H1 (cell line): ENCODE measurements around the gene CEP68. TPM values are rescaled to one million over a fixed set of nuclear protein-coding genes. Genes with fewer than 3 reads are reported as not detected.

Experiments
- CTCF ChIA-PET: fragments of 300-600 bp; sonication (Branson Sonifier 250); formaldehyde crosslinking; loops from one replicate; lab custom pipeline; 2021; ENCODE audit not compliant: partially characterized antibody; lab: Charles Lee
- POLR2A ChIA-PET: fragments of 300-600 bp; sonication (Branson Sonifier 250); formaldehyde crosslinking; loops from one replicate; lab custom pipeline; 2021; ENCODE audit warnings: inconsistent platforms; ENCODE audit not compliant: partially characterized antibody; lab: Charles Lee
- DNase-seq, 2 experiments: peaks; one replicate each; pipeline versions ENCODE4 v3.0.0 to v3.0.0-alpha.2; 2010 to 2022; ENCODE audit warnings: low spot score in 2 of 2, low read depth in 1 of 2, mixed read lengths in 1 of 2
- FAIRE-seq: peaks from 2 replicates; lab custom pipeline; 2011; peaks lifted over from hg19 to GRCh38; lab: Jason Lieb, UNC
- H2AFZ ChIP-seq: 2 replicates; pipeline ENCODE4 v1.8.1; 2012; ENCODE audit warnings: low read length, inconsistent platforms
- H2AK5ac ChIP-seq: 2 replicates; pipeline ENCODE4 v1.6.1; 2013; ENCODE audit warnings: low read depth, low read length
- H2BK120ac ChIP-seq: replicated peaks from 2 replicates; pipeline ENCODE3; 2013; ENCODE audit warnings: low read depth, low read length, inconsistent platforms
- H2BK12ac ChIP-seq: 2 replicates; pipeline ENCODE4 v1.6.1; 2013; ENCODE audit warnings: low read depth, low read length
- H2BK15ac ChIP-seq: 2 replicates; pipeline ENCODE4 v1.6.1; 2013; ENCODE audit warnings: low read length
- H2BK20ac ChIP-seq: 2 replicates; pipeline ENCODE4 v1.6.1; 2013; ENCODE audit warnings: low read length
- H2BK5ac ChIP-seq: 2 replicates; pipeline ENCODE4 v1.6.1; 2013; ENCODE audit warnings: low read depth, low read length
- H3K14ac ChIP-seq: 2 replicates; pipeline ENCODE4 v1.6.1; 2013; ENCODE audit warnings: inconsistent platforms; ENCODE audit not compliant: insufficient read length
- H3K18ac ChIP-seq: 2 replicates; pipeline ENCODE4 v1.6.1; 2013; ENCODE audit warnings: low read length; ENCODE audit errors: extremely low read depth
- H3K23ac ChIP-seq: 2 replicates; pipeline ENCODE4 v1.6.1; 2013; ENCODE audit warnings: inconsistent platforms; ENCODE audit not compliant: insufficient read length
- H3K23me2 ChIP-seq: 2 replicates; pipeline ENCODE4 v1.6.1; 2013; ENCODE audit warnings: low read depth, low read length
- H3K27ac ChIP-seq: 2 replicates; pipeline ENCODE4 v1.6.1; 2011; ENCODE audit warnings: low read depth, low read length, inconsistent platforms
- H3K27me3 ChIP-seq, 4 experiments: replicated peaks in 1 of 4; 1 replicate in 1 of 4; 2 replicates in 3 of 4; pipeline versions ENCODE4 v1.6.1 to v1.8.1; 2011 to 2013; ENCODE audit warnings: low read length in 3 of 4, mild to moderate bottlenecking in 3 of 4, inconsistent platforms in 2 of 4, mixed read lengths in 2 of 4, moderate library complexity in 1 of 4; ENCODE audit not compliant: control insufficient read depth in 3 of 4, insufficient read depth in 3 of 4; ENCODE audit errors: extremely low read depth in 1 of 4
- H3K36me3 ChIP-seq, 4 experiments: 2 replicates each; pipeline versions ENCODE4 v1.6.1 to v1.8.1; 2011 to 2013; ENCODE audit warnings: mild to moderate bottlenecking in 4 of 4, low read length in 3 of 4, moderate library complexity in 2 of 4, control low read depth in 1 of 4, inconsistent platforms in 1 of 4; ENCODE audit not compliant: insufficient read depth in 4 of 4, control insufficient read depth in 2 of 4
- H3K4ac ChIP-seq: replicated peaks from 2 replicates; pipeline ENCODE3; 2013; ENCODE audit warnings: low read length, low read depth, mixed read lengths, inconsistent platforms; ENCODE audit not compliant: insufficient read length
- H3K4me1 ChIP-seq, 4 experiments: replicated peaks in 1 of 4; 1 replicate in 1 of 4; 2 replicates in 3 of 4; pipeline versions ENCODE4 v1.6.1 to v1.8.1; 2011 to 2013; ENCODE audit warnings: low read length in 3 of 4, inconsistent platforms in 2 of 4, mixed read lengths in 1 of 4; ENCODE audit not compliant: insufficient read depth in 4 of 4, control insufficient read depth in 3 of 4
- H3K4me2 ChIP-seq, 2 experiments: 2 replicates each; pipeline versions ENCODE4 v1.6.1 to v1.8.1; 2011 to 2013; ENCODE audit warnings: low read depth in 2 of 2, low read length in 2 of 2, control low read depth in 1 of 2, inconsistent platforms in 1 of 2, mild to moderate bottlenecking in 1 of 2; ENCODE audit not compliant: insufficient read depth in 1 of 2
- H3K4me3 ChIP-seq, 4 experiments: fragments of 200-600, 300-600 bp in 1 of 4; sonication (generic), shearing (Covaris generic), sonication (Bioruptor Twin) in 1 of 4; 2 replicates each; pipeline versions ENCODE4 v1.5.1 to v1.8.1; 2011 to 2016; ENCODE audit warnings: low read length in 4 of 4, low read depth in 3 of 4, control low read depth in 2 of 4, inconsistent platforms in 2 of 4, mild to moderate bottlenecking in 2 of 4, mixed read lengths in 1 of 4, moderate library complexity in 1 of 4; ENCODE audit not compliant: insufficient read depth in 2 of 4; ENCODE audit errors: extremely low read depth in 1 of 4
- H3K56ac ChIP-seq: replicated peaks from 2 replicates; pipeline ENCODE3; 2013; ENCODE audit warnings: low read depth, mild to moderate bottlenecking, mixed read lengths, low read length, inconsistent platforms; ENCODE audit not compliant: insufficient read length
- H3K79me1 ChIP-seq: 2 replicates; pipeline ENCODE4 v1.6.1; 2013; ENCODE audit warnings: low read depth, low read length, control low read depth
- H3K79me2 ChIP-seq, 2 experiments: 2 replicates each; pipeline versions ENCODE4 v1.6.1 to v1.8.1; 2012 to 2013; ENCODE audit warnings: low read length in 2 of 2, mild to moderate bottlenecking in 2 of 2, inconsistent platforms in 1 of 2; ENCODE audit not compliant: insufficient read depth in 2 of 2, control insufficient read depth in 1 of 2
- H3K9ac ChIP-seq, 4 experiments: replicated peaks in 1 of 4; 1 replicate in 1 of 4; 2 replicates in 3 of 4; pipeline versions ENCODE4 v1.6.1 to v1.8.1; 2011 to 2013; ENCODE audit warnings: low read depth in 3 of 4, low read length in 3 of 4, control low read depth in 2 of 4, mild to moderate bottlenecking in 2 of 4, moderate library complexity in 2 of 4, inconsistent platforms in 1 of 4; ENCODE audit errors: extremely low read depth in 1 of 4
- H3K9me3 ChIP-seq, 2 experiments: 2 replicates each; pipeline versions ENCODE4 v1.6.1 to v1.8.1; 2012 to 2013; ENCODE audit warnings: mild to moderate bottlenecking in 2 of 2, moderate library complexity in 2 of 2, control low read depth in 1 of 2, inconsistent platforms in 1 of 2, low read depth in 1 of 2, low read length in 1 of 2, mixed read lengths in 1 of 2; ENCODE audit not compliant: insufficient read depth in 2 of 2
- H4K20me1 ChIP-seq, 2 experiments: replicated peaks in 1 of 2; 2 replicates each; pipeline versions ENCODE3 to v1.8.1; 2011 to 2013; ENCODE audit warnings: inconsistent platforms in 2 of 2, low read length in 2 of 2, mild to moderate bottlenecking in 1 of 2; ENCODE audit not compliant: insufficient read depth in 2 of 2, control insufficient read depth in 1 of 2
- H4K5ac ChIP-seq: 2 replicates; pipeline ENCODE4 v1.6.1; 2013; ENCODE audit warnings: low read length, low read depth, mixed read lengths, inconsistent platforms; ENCODE audit not compliant: insufficient read length
- H4K8ac ChIP-seq: 2 replicates; pipeline ENCODE4 v1.8.0; 2013; ENCODE audit warnings: mild to moderate bottlenecking, moderate library complexity, low read length, inconsistent platforms; ENCODE audit not compliant: insufficient read depth; ENCODE audit errors: extremely low read depth
- H4K91ac ChIP-seq: replicated peaks from 2 replicates; pipeline ENCODE3; 2013; ENCODE audit warnings: low read length, mixed read lengths, inconsistent platforms; ENCODE audit not compliant: insufficient read length
- KDM5A ChIP-seq: fragments of 200-600 bp; IDR thresholded peaks from 2 replicates; pipeline ENCODE4 v1.7.1; 2012; ENCODE audit warnings: mild to moderate bottlenecking, low read length, inconsistent platforms, mixed read lengths
- POLR2AphosphoS5 ChIP-seq: IDR thresholded peaks from 2 replicates; pipeline ENCODE4 v1.6.1; 2011; ENCODE audit warnings: low read depth, low read length
- WGBS, 2 experiments: shearing (Covaris generic) in 1 of 2; methylation state at CpG; one replicate each; pipeline versions ENCODE4 v1.1.6 to v1.1.7; 2013 to 2015; ENCODE audit warnings: low lambda C conversion rate in 2 of 2, mixed read lengths in 2 of 2, inconsistent platforms in 1 of 2, low coverage in 1 of 2, missing lambda C conversion rate in 1 of 2; ENCODE audit not compliant: insufficient replicate concordance in 2 of 2, insufficient coverage in 1 of 2, insufficient read length in 1 of 2; ENCODE audit errors: extremely low coverage in 1 of 2, missing lambda C conversion rate in 1 of 2; 5-methylcytosine and 5-hydroxymethylcytosine counted together
- polyA plus RNA-seq, 7 experiments: library from polyadenylated mRNA; depleted of rRNA in 3 of 7; stranded (reverse) in 5 of 7; unstranded in 2 of 7; fragments of >200 nt in 5 of 7; fragments of 200-250 nt in 2 of 7; gene quantifications; 1 replicate in 5 of 7; 2 replicates in 1 of 7; 4 replicates in 1 of 7; pipeline versions ENCODE4 v1.2.1 to v1.2.3, GENCODE V29; 2011 to 2013; ENCODE audit warnings: missing spikeins in 2 of 7, mixed read lengths in 2 of 7
- total RNA-seq: library from RNA; stranded (reverse); fragmentation: NEBNext Ultra II Directional; extraction: Animal tissue kit (Norgen Biotek cat#: 25700); gene quantifications from 2 replicates; pipeline ENCODE4 v1.2.1, GENCODE V29; 2021

The CEP68 gene
- total and polyA plus RNA-seq, 2 of the 8 experiments (the other 6 are each of a cell fraction or from before 2014, with no cell fraction given) = 23.2 to 24.7 TPM

GRCh38 chr2:65081232-65081685 lies 25.0 kb downstream of the CEP68 start:
- no peak overlapping the region for H4K8ac ChIP-seq
- no peak overlapping the region for H3K23ac ChIP-seq
- POLR2A ChIA-PET = interaction anchor here (0.7 to 1.0 kb wide), 3 partner anchors 9 to 25 kb away, joined by 3 to 4 read pairs (median 3); no protein-coding TSS in a partner anchor
- no peaks in the 10 kb centered on the region for H3K27me3 ChIP-seq
- no peak overlapping the region for H3K4me2 ChIP-seq
- H3K27ac ChIP-seq = no peak overlapping the region
- no peak overlapping the region for H2BK15ac ChIP-seq
- no peak overlapping the region for H2BK5ac ChIP-seq
- no peak overlapping the region for H3K18ac ChIP-seq
- H3K9ac ChIP-seq = no peak overlapping the region
- no peak for DNase-seq
- peaks cover 0 to 11% (median 2%) of the 10 kb centered on the region in 4 experiments for H3K4me1 ChIP-seq
- H3K79me2 ChIP-seq = no peaks in the 10 kb centered on the region
- peaks cover 4 to 13% of the 10 kb centered on the region in 2 experiments for H4K20me1 ChIP-seq
- H2BK120ac ChIP-seq = no peak overlapping the region
- H3K4ac ChIP-seq = no peak overlapping the region
- H3K4me3 ChIP-seq = no peak overlapping the region
- no peak overlapping the region for H2AK5ac ChIP-seq
- no peak for TF ChIP-seq KDM5A
- TF ChIP-seq POLR2AphosphoS5 = peak; percentile 52
- no peak overlapping the region for H2AFZ ChIP-seq
- no peak overlapping the region for H2BK12ac ChIP-seq
- CTCF ChIA-PET = interaction anchor here (1.1 to 1.2 kb wide), 2 partner anchors 16 to 163 kb away, joined by 3 read pairs; no protein-coding TSS in a partner anchor
- H3K56ac ChIP-seq = no peak overlapping the region
- H4K5ac ChIP-seq = no peak overlapping the region
- no peaks in the 10 kb centered on the region for H3K9me3 ChIP-seq
- 84% methylated on average over 4 of the region's 4 CpGs; no CpG with 5 or more reads in 1 of the 2 experiments for WGBS, 2 experiments
- FAIRE-seq = no peak
- H3K14ac ChIP-seq = no peak overlapping the region
- H3K36me3 ChIP-seq = peaks cover 6 to 58% (median 20%) of the 10 kb centered on the region in 4 experiments; a peak in 6 of 8 replicates
- no peak overlapping the region for H4K91ac ChIP-seq
- H3K79me1 ChIP-seq = 0 out of 2 replicates have a peak, but pooled peaks cover 2% of the 10 kb centered on the region
- no peaks in the 10 kb centered on the region; the same call in 1 of the 2 replicates for H3K23me2 ChIP-seq
- H2BK20ac ChIP-seq = no peak overlapping the region
